Activated naive CD4-positive, alpha-beta T cell treated with anti-CD3 and anti-CD28 coated beads, Interleukin-2, amount 50 U/mL, for 24 hours (primary cell): Measurements from ENCODE around the gene SPATA33.
A peak's percentile ranks its signal among the peaks of the same experiment; 100 is the strongest.
"Not testable (repeated sequence)": the region's sequence is repeated elsewhere in the genome, so short reads cannot be mapped to it uniquely, and the experiment has no call there.

Experiments used
- H3K27ac Mint-ChIP-seq: one replicate; pipeline ENCODE4 v1.8.0; 2021; ENCODE audit warnings: mild to moderate bottlenecking, mixed read lengths
- H3K27me3 Mint-ChIP-seq: one replicate; pipeline ENCODE4 v1.8.0; 2021; ENCODE audit warnings: mixed read lengths
- H3K36me3 Mint-ChIP-seq: one replicate; pipeline ENCODE4 v1.8.0; 2021; ENCODE audit warnings: mixed read lengths
- H3K4me1 Mint-ChIP-seq: one replicate; pipeline ENCODE4 v1.8.0; 2021; ENCODE audit warnings: mixed read lengths
- H3K4me3 Mint-ChIP-seq: one replicate; pipeline ENCODE4 v1.8.0; 2021; ENCODE audit warnings: mild to moderate bottlenecking, mixed read lengths
- H3K9me3 Mint-ChIP-seq: one replicate; pipeline ENCODE4 v1.8.0; 2021; ENCODE audit warnings: mixed read lengths

The SPATA33 gene

GRCh38 chr16:89643769-89644300, 13.8 kb upstream of the SPATA33 start:
- Mint-ChIP-seq H3K27me3 (no peaks in the 10 kb centered on the region), H3K4me3 (no peak overlapping the region), H3K9me3 (no peaks in the 10 kb centered on the region), H3K36me3 (peaks cover 8% of the 10 kb centered on the region), H3K4me1 (peaks cover 9% of the 10 kb centered on the region), H3K27ac (no peak overlapping the region)

DNA sequence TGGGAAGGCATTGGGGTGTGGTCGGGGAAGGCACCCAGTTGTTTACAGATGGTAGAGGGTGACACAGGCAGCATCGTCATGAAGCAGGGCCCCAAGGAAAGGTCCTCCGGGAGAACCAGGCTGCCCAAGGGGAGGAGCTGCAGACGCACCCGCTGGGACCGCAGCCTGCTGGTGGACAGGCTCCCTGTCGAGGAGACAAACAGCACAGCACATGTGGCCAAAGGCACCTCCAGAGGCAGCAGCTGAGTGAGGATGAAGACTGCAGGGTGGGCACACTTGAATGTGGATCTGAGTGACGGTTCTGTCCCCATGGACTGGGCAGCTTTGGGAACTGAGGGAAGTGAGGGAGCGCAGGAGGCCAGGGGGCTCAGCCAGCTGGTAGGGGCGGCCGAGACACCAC, 12.5 kb upstream of the SPATA33 start:
- Mint-ChIP-seq H3K27ac (no peak overlapping the region), H3K9me3 (no peaks in the 10 kb centered on the region), H3K4me1 (peaks cover 9% of the 10 kb centered on the region), H3K4me3 (no peak overlapping the region), H3K36me3 (peaks cover 10% of the 10 kb centered on the region), H3K27me3 (no peaks in the 10 kb centered on the region)

GRCh38 chr16:89646270-89646669, 11.4 kb upstream of the SPATA33 start:
- peaks cover 10% of the 10 kb centered on the region for H3K36me3 Mint-ChIP-seq

DNA sequence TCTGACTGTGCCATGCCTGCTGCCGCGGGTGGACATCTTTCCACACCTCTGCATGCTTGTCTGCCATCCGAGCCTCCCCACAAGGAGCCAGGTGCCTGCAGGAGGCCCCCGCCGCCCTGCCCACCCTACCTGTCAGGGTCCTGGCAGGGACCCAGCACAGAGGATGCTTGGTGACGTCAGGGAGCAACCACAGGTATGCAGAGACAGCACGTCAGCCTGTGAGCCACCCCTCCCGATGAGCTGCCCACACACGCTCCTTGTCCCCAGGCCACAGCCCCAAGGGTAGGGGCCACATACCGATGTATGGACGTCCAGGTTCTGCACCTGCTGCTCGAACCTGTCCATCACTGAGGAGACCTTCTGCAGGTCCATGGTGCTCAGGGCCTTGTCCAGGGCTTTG, 10.7 kb upstream of the SPATA33 start:
- Mint-ChIP-seq H3K4me1 (no peaks in the 10 kb centered on the region), H3K27ac (no peak overlapping the region), H3K27me3 (no peaks in the 10 kb centered on the region), H3K4me3 (no peak overlapping the region), H3K9me3 (no peaks in the 10 kb centered on the region), H3K36me3 (peaks cover 10% of the 10 kb centered on the region)

More at GRCh38 chr16:89646270-89646669, 11.4 kb upstream of the SPATA33 start:
- Mint-ChIP-seq H3K27ac (no peak overlapping the region), H3K4me3 (no peak overlapping the region), H3K4me1 (no peaks in the 10 kb centered on the region), H3K9me3 (no peaks in the 10 kb centered on the region), H3K27me3 (no peaks in the 10 kb centered on the region)

DNA sequence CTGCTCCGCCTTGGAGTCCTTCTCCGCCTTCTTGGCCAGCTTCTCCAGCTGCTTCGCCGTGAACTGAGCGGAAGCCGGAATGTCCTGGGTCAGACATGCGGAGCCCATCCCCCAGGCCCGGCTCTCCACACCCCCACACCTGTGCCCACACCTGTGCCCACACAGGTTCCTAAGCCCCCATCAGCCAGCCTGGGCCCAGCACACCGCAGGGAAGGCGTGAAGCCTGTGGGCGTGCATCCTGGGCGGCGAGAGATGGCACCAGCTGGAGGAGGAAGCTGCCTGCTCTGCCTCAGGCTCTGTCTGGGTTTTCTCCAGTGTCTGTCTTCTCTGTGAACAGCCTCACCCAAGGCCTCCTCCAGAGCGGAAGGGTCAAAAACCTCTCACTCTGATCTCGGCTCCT, 6.1 kb upstream of the SPATA33 start:
- Mint-ChIP-seq H3K27me3 (no peaks in the 10 kb centered on the region), H3K27ac (no peak overlapping the region), H3K36me3 (peaks cover 4% of the 10 kb centered on the region)

GRCh38 chr16:89653656-89654295, 3.9 kb upstream of the SPATA33 start:
- Mint-ChIP-seq H3K4me1 (peaks cover 35% of the 10 kb centered on the region), H3K4me3 (no peak overlapping the region), H3K27me3 (no peaks in the 10 kb centered on the region), H3K27ac (peak overlapping the region; percentile 47), H3K9me3 (no peaks in the 10 kb centered on the region), H3K36me3 (peaks cover 3% of the 10 kb centered on the region)

More for the DNA sequence above, 6.1 kb upstream of the SPATA33 start:
- peaks cover 25% of the 10 kb centered on the region for H3K4me1 Mint-ChIP-seq
- no peak overlapping the region for H3K4me3 Mint-ChIP-seq
- no peaks in the 10 kb centered on the region for H3K9me3 Mint-ChIP-seq

DNA sequence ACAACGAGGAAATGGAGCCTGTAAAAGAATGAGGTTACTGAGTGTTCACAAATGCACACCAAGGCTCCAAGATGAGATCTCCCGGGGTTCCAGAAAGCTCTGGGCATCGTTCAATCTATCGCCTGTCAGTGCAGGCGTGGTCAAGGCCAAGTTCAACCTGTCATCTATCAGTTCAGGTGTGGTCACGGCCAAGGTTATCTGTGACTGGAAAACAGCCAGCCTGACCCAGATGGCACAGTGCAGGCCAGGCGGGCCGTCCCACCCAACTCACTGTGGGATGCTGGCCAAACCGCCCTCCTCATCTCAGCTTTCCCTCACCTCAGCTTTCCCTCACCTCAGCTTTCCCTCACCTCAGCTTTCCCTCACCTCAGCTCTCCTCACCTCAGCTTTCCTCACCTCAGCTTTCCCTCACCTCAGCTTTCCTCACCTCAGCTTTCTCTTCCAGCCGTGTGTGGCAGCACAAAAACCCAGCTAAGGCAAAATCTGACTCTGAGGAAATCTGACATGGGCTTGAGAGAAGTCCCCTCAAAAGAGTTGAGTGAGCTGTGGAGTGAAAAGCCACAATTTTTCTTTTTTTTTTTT, 2.5 kb upstream of the SPATA33 start:
- Mint-ChIP-seq H3K27me3 (no peaks in the 10 kb centered on the region), H3K4me1 (peaks cover 36% of the 10 kb centered on the region), H3K4me3 (peak overlapping the region; percentile 78), H3K27ac (peak overlapping the region; percentile 46), H3K36me3 (no peaks in the 10 kb centered on the region), H3K9me3 (no peaks in the 10 kb centered on the region)

DNA sequence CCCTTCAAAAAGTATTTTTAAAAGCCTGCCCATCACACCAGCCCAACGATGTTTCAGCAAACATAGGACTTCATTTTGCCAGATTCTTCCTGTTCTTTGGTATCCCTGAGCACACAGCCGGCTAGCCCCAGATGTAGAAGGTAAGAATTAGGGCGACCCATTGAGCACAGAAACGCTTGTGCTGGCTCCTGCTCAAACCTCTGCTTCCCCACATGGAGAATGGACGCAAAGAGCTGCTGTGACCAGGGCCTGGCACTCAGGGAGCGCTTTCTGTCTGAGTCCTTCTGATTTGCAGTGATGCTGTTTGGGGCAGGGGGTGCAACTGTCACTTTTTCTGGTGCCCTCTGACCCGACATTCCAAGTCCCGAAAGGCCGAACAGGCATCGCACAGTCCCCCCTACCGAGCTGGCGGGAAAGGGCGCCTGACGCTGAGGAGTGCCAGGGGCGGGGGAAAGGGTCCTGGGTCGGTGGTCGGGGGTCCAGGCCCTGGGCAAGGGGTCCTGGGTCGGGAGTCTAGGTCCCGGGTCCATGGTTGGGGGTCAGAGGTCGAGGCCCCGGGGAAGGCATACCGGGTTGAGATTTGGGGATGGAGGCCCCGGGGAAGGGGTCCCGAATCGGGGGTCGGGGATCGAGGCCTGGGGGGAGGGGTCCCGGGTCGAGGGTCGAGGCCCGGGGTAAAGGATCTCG, 1.1 kb upstream of the SPATA33 start:
- Mint-ChIP-seq H3K4me3 (peak overlapping the region; percentile 91), H3K9me3 (no peaks in the 10 kb centered on the region), H3K36me3 (peaks cover 4% of the 10 kb centered on the region), H3K4me1 (peaks cover 36% of the 10 kb centered on the region), H3K27ac (peak overlapping the region; percentile 65), H3K27me3 (no peaks in the 10 kb centered on the region)

GRCh38 chr16:89658221-89658879, 714 bp downstream of the SPATA33 start:
- Mint-ChIP-seq H3K9me3 (no peaks in the 10 kb centered on the region), H3K27ac (peak overlapping the region; percentile 86), H3K4me1 (peaks cover 36% of the 10 kb centered on the region), H3K36me3 (peaks cover 5% of the 10 kb centered on the region), H3K4me3 (peak overlapping the region; percentile 91), H3K27me3 (no peaks in the 10 kb centered on the region)

DNA sequence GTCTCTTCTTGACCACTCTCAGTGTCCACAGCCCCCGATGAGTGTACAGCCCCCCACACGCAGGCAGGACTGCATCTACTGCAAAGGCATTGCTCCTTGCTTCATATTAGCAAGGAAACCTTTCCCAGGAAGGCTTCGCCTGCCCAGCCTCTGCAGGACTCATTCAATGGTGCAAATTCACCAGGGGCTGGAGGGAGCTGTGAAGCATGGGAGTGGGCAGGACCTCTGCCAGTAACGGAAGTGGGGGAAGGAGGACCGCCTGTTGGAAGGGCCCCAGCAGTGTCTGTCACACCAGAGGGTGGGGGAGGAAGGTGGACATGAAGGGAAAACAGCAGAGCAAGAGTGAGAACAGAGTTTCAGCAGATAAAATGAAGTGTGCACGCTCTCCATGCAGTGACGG, 2.5 kb downstream of the SPATA33 start:
- H3K9me3 Mint-ChIP-seq, result no peaks in the 10 kb centered on the region
- H3K4me3 Mint-ChIP-seq, result no peak overlapping the region
- no peaks in the 10 kb centered on the region for H3K27me3 Mint-ChIP-seq
- H3K27ac Mint-ChIP-seq, result no peak overlapping the region
- H3K36me3 Mint-ChIP-seq, result peaks cover 5% of the 10 kb centered on the region
- peaks cover 25% of the 10 kb centered on the region for H3K4me1 Mint-ChIP-seq

DNA sequence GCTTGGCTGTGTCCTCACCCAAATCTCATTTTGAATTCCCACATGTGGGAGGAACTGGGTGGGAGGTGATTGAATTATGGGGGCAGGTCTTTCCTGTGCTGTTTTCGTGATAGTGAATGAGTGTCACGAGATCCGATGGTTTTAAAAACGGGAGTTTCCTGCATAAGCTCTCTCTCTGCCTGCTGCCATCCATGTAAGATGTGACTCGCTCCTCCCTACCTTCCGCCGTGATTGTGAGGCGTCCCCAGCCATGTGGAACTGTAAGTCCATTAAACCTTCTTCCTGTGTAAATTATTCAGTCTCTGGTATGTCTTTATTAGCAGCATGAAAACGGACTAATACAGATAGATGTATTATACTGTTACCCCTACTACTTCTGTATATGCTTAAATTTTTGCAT, 3.6 kb downstream of the SPATA33 start:
- Mint-ChIP-seq H3K4me1 (peaks cover 14% of the 10 kb centered on the region), H3K4me3 (peak overlapping the region; percentile 62), H3K27ac (no peak overlapping the region), H3K36me3 (peaks cover 5% of the 10 kb centered on the region), H3K27me3 (no peaks in the 10 kb centered on the region), H3K9me3 (no peaks in the 10 kb centered on the region)

- not testable (repeated sequence) for H3K27ac Mint-ChIP-seq, H3K36me3 Mint-ChIP-seq, H3K9me3 Mint-ChIP-seq, H3K27me3 Mint-ChIP-seq, H3K4me3 Mint-ChIP-seq
- peaks cover 11% of the 10 kb centered on the region for H3K4me1 Mint-ChIP-seq
Observed at GRCh38 chr16:89664238-89664637, 6.6 kb downstream of the SPATA33 start.

- peaks cover 11% of the 10 kb centered on the region for H3K4me1 Mint-ChIP-seq
- not testable (repeated sequence) for H3K9me3 Mint-ChIP-seq, H3K36me3 Mint-ChIP-seq, H3K4me3 Mint-ChIP-seq, H3K27ac Mint-ChIP-seq, H3K27me3 Mint-ChIP-seq
Observed at GRCh38 chr16:89667000-89667399, 9.4 kb downstream of the SPATA33 start.

GRCh38 chr16:89667633-89668032, 10.0 kb downstream of the SPATA33 start:
- Mint-ChIP-seq H3K4me1 (peaks cover 11% of the 10 kb centered on the region), H3K36me3 (no peaks in the 10 kb centered on the region), H3K9me3 (no peaks in the 10 kb centered on the region), H3K4me3 (no peak overlapping the region), H3K27me3 (no peaks in the 10 kb centered on the region), H3K27ac (no peak overlapping the region)

DNA sequence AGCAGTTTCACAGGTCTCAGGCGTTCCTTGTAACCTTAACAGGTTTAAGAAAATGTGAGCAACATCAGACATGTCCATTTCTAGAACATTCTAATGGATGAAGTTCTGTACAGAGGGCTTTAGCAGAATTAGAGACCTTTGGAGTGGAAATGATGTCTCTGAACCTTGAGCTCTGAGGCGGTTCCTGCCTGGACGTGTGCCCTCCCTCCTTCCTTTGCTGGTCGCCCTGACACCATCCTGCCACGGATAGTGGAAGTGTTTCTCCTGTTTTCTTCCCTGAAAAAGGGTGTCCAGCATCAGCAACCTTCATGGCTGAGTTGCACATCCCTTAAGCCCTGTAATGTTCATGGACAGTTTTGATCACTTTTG, 11.1 kb downstream of the SPATA33 start:
- no peaks in the 10 kb centered on the region for H3K27me3 Mint-ChIP-seq
- no peak overlapping the region for H3K4me3 Mint-ChIP-seq
- no peaks in the 10 kb centered on the region for H3K9me3 Mint-ChIP-seq
- no peak overlapping the region for H3K27ac Mint-ChIP-seq
- H3K4me1 Mint-ChIP-seq, result peaks cover 11% of the 10 kb centered on the region
- no peaks in the 10 kb centered on the region for H3K36me3 Mint-ChIP-seq

- H3K9me3 Mint-ChIP-seq, result no peaks in the 10 kb centered on the region
- H3K4me3 Mint-ChIP-seq, result no peak overlapping the region
- no peaks in the 10 kb centered on the region for H3K36me3 Mint-ChIP-seq
- H3K4me1 Mint-ChIP-seq, result peaks cover 11% of the 10 kb centered on the region
- no peaks in the 10 kb centered on the region for H3K27me3 Mint-ChIP-seq
- no peak overlapping the region for H3K27ac Mint-ChIP-seq
Observed at GRCh38 chr16:89669755-89670154, 12.1 kb downstream of the SPATA33 start.
